Activated naive CD4-positive, alpha-beta T cell treated with Interleukin-2 at 50 U/mL for 16 hours (primary cell): ENCODE data around the gene GASK1B.

Source experiments
- DNase-seq: peaks from one replicate; pipeline ENCODE4 v3.0.0-alpha.2; 2020

GASK1B gene

DNA sequence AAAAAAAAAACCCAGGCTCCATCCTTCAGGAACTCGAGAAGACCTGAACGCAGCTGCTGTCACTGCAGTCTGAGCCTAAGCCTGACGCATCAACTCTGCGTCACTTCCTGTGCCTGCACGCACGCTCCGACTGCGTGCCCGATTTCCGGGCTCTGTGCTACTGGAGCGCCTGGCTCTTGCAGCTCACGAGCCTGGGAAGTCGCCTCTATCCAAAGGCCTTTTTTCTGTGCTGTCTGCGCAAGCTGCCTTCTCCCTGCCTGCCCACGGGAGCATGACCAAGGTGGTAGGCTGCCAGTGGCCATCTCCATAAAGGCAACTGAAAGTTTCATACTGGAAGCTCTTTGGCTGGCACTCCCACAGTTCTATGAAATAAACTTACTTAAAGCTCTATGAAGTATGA is 9.9 kb upstream of the GASK1B start:
- DNase-seq = no peak

GRCh38 chr4:158181906-158182305 is 9.1 kb upstream of the GASK1B start:
- DNase-seq = no peak

GRCh38 chr4:158179465-158179864 is 6.6 kb upstream of the GASK1B start:
- no peak for DNase-seq

DNA sequence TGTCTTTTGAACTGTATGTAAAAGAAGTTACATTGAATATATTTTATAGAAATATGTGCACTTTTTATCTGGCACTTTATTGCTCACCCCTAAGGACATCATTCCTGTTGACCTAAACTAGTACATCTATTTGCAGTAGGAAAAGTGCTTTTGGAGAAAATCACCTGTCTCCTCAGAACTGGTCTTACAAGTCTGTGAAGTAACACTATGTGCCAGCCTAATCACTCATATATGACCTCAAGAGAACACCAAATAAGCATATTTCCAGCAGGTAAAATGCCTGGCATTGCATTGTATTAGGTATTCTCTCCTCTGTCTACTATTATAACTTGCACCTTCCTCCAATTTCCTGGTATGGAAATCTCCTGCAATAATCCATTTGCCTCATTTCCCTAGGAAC is 4.0 kb upstream of the GASK1B start:
- DNase-seq = no peak

DNA sequence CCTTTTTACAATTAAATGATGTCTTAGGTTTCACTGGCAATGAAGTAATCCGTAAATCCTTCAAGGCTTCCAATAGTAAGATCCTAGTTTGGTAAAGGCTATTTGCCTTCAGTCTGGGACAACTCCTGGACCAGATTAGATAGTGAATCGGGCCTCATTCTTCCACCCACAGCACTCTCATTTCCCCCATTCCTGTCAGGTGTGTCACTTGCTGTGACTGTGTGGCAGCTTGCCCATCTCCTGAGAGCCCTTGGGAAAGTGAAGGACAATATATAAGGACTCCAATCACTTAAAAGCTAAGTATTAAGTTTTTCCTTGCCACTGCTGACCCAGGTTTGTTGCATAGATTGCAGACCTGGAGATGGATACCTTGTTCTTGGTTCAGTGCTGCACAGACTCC is 3.3 kb upstream of the GASK1B start:
- no peak for DNase-seq

- no peak for DNase-seq
These were observed 1.9 kb downstream of the GASK1B start for GRCh38 chr4:158170691-158171561.

- DNase-seq = no peak
These were observed 2.7 kb downstream of the GASK1B start for GRCh38 chr4:158169931-158170690.

- DNase-seq = no peak
These were observed 3.3 kb downstream of the GASK1B start for GRCh38 chr4:158169506-158169905.

- DNase-seq = no peak
These were observed 4.2 kb downstream of the GASK1B start for GRCh38 chr4:158168606-158169005.

GRCh38 chr4:158166701-158167100 is 6.1 kb downstream of the GASK1B start:
- DNase-seq = no peak

- DNase-seq = no peak
These were observed 8.0 kb downstream of the GASK1B start for GRCh38 chr4:158164768-158165213.

DNA sequence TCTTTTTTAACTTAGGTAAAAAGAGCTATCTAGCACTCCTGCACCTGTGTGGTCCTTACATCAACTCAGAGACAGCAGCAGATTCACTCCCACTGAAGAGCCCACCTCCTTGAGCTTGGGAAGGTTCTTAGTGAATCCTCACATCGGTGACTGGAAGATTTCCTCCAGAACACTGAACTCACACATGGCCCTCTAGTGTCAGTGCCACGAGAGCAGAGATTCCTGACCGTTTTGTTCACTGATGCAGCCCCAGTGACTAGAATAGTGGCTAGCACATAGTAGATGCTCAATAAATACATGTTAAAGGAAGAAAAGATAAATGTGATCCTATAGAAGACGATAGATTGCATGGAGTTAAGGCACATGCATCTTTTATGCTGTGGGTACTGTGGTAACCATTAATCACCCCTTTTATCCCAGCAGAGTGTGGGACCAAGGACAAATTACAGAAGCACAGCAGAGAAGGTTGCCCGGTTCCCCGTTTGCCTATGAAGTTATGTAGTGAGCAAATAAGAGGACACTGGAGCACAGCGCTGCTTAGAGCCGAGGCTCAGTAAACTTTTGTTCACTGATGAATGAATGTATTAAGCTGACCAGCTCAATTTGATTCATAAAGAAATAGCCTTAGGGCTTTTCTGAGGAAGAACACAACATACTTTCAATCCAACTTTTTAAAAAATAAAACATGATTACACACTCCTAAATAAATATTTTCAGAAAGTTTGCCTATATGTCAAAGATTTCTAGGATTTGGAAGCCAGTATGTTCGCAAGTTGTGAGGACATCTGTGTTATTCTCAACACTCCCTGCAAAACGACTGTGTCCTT is 8.7 kb downstream of the GASK1B start:
- DNase-seq = no peak

DNA sequence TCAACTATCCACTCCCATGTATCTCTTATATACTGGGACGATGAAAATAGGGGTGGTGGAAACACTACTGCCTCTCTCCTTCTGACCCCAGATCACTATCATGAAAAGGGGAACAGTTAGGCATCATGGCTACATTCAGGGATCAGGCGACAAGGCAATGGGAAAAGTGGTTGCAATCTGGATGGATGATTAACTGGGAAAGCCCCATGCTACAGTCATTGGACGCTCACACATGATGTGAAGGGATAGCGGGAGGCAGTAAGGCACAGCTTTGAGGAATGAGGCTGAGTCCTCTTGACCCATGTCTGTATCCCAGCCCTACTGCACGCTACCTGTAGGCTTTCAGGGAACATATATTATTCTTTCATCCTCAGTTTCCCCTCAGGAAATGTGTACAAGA is 10.2 kb downstream of the GASK1B start:
- DNase-seq = no peak

GRCh38 chr4:158161551-158162354 is 11.1 kb downstream of the GASK1B start:
- DNase-seq = no peak

GRCh38 chr4:158159718-158160094 is 13.1 kb downstream of the GASK1B start:
- DNase-seq = no peak

GRCh38 chr4:158159054-158159717 is 13.6 kb downstream of the GASK1B start:
- DNase-seq = no peak

GRCh38 chr4:158157412-158157811 is 15.4 kb downstream of the GASK1B start:
- no peak for DNase-seq

DNA sequence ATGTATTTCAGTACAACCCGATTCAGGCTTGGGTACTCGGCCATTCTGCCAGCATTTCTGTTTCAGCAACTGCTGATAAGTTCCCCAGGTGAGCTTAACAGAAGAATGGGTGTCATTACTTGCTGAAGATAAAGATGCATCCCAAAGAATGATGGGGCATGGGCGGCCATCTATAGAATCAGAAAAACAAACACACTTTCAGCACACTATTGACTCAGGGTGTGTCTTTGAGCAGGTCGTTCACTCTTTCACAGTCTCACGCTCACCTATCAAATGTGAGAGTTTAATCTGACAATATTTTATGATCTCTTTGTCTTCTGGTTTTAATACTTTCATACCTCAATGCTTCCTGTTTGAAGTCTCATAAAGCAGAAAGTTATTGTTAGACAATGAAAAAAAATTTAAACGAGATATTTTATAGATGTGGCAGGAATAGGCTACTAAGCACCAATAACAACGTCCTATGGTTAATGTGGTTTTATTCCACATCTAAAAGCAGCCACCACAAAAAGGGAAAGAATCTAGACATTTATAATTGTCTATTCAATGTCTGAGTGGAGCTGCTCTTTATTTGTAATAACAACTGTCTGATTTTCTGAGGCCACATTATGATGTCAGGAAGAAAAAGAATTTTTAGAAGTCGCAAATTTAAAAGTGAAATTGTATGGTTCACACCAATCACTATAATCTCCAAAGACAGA is 17.0 kb downstream of the GASK1B start:
- DNase-seq = no peak

DNA sequence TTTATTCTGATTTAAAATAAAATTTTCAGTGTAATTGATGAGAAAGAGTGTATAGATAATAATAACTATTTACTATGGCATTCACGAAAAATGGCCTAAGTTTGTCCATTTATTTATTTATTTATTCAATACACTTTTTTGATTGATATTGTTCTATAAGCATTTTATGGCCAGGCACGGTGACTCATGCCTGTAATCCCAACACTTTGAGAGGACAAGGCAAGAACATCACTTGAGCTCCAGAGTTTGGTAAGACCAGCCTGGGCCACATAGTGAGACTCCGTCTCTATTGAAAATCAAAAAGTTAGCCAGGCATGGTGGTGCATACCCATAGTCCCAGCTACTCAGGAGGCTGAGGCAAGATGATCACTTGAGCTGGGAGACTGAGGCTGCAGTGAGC is 25.7 kb downstream of the GASK1B start:
- DNase-seq = no peak

- DNase-seq = no peak
These were observed 26.1 kb downstream of the GASK1B start for GRCh38 chr4:158146736-158147135.

- DNase-seq = no peak
These were observed 33.7 kb downstream of the GASK1B start for GRCh38 chr4:158139086-158139485.
